Measurements from ENCODE around the gene ZNF544.
"Not testable (repeated sequence)": the region's sequence is repeated elsewhere in the genome, so short reads cannot be mapped to it uniquely, and the experiment has no call there.

The ZNF544 gene

GRCh38 chr19:58304748-58305064, 76.0 kb downstream of the ZNF544 start:
- peak overlapping the region; percentile 81 for H2AFZ ChIP-seq (ENCODE audit: low read length, unreplicated experiment)
- peaks cover 16% of the 10 kb centered on the region for H3K79me2 ChIP-seq (ENCODE audit: control insufficient read depth, insufficient read depth, low read length, unreplicated experiment)
- H3K4me3 ChIP-seq (ENCODE audit: low read depth, low read length), result peak overlapping the region; percentile 99
- peak overlapping the region; percentile 63 for H3K27ac ChIP-seq (ENCODE audit: low read depth, low read length)
- peaks cover 22% of the 10 kb centered on the region; the same call in 1 of the 2 replicates for H3K36me3 ChIP-seq (ENCODE audit: insufficient read depth, low read length)
- peaks cover 4% of the 10 kb centered on the region for H3K4me1 ChIP-seq (ENCODE audit: control insufficient read depth, insufficient read depth, low read length, unreplicated experiment)
- no peaks in the 10 kb centered on the region for H3K27me3 ChIP-seq (ENCODE audit: insufficient read depth, low read length)

- peak within 1 kb of the TSS; percentile 99 for H3K4me3 ChIP-seq (ENCODE audit: low read depth, low read length)
- peaks cover 16% of the 10 kb centered on the region for H3K79me2 ChIP-seq (ENCODE audit: control insufficient read depth, insufficient read depth, low read length, unreplicated experiment)
- H3K36me3 ChIP-seq (ENCODE audit: insufficient read depth, low read length), result peaks cover 24% of the 10 kb centered on the region; the same call in 1 of the 2 replicates
- no peaks in the 10 kb centered on the region for H3K27me3 ChIP-seq (ENCODE audit: insufficient read depth, low read length)
- peak within 1 kb of the TSS; percentile 77 for H3K27ac ChIP-seq (ENCODE audit: low read depth, low read length)
- H2AFZ ChIP-seq (ENCODE audit: low read length, unreplicated experiment), result peak within 1 kb of the TSS; percentile 81
- peaks cover 4% of the 10 kb centered on the region for H3K4me1 ChIP-seq (ENCODE audit: control insufficient read depth, insufficient read depth, low read length, unreplicated experiment)
Observed at GRCh38 chr19:58305065-58305931, 76.6 kb downstream of the ZNF544 start, which contains the start of gene ERVK3-1. Gene ERVK3-1, plus strand, starts transcription at chr19:58305377. Its CDS starts 6,792 bp downstream, at chr19:58312169.

GRCh38 chr19:58305932-58306323, 77.2 kb downstream of the ZNF544 start:
- peaks cover 24% of the 10 kb centered on the region; the same call in 1 of the 2 replicates for H3K36me3 ChIP-seq (ENCODE audit: insufficient read depth, low read length)

GRCh38 chr19:58307736-58308135, 79.0 kb downstream of the ZNF544 start:
- H3K79me2 ChIP-seq (ENCODE audit: control insufficient read depth, insufficient read depth, low read length, unreplicated experiment), result peaks cover 16% of the 10 kb centered on the region
- peaks cover 39% of the 10 kb centered on the region for H3K36me3 ChIP-seq (ENCODE audit: insufficient read depth, low read length)
- H3K27ac ChIP-seq (ENCODE audit: low read depth, low read length), result no peak overlapping the region
- H2AFZ ChIP-seq (ENCODE audit: low read length, unreplicated experiment), result no peak overlapping the region
- H3K4me1 ChIP-seq (ENCODE audit: control insufficient read depth, insufficient read depth, low read length, unreplicated experiment), result peaks cover 4% of the 10 kb centered on the region
- no peaks in the 10 kb centered on the region for H3K27me3 ChIP-seq (ENCODE audit: insufficient read depth, low read length)
- H3K4me3 ChIP-seq (ENCODE audit: low read depth, low read length), result no peak overlapping the region

More at GRCh38 chr19:58305932-58306323, 77.2 kb downstream of the ZNF544 start:
- Histone ChIP-seq H3K27me3 (ENCODE audit: insufficient read depth, low read length) (no peaks in the 10 kb centered on the region), H3K79me2 (ENCODE audit: control insufficient read depth, insufficient read depth, low read length, unreplicated experiment) (peaks cover 16% of the 10 kb centered on the region), H3K4me1 (ENCODE audit: control insufficient read depth, insufficient read depth, low read length, unreplicated experiment) (peaks cover 4% of the 10 kb centered on the region), H2AFZ (ENCODE audit: low read length, unreplicated experiment) (no peak overlapping the region), H3K27ac (ENCODE audit: low read depth, low read length) (peak overlapping the region; percentile 77), H3K4me3 (ENCODE audit: low read depth, low read length) (peak overlapping the region; percentile 99)

- H3K36me3 ChIP-seq (ENCODE audit: insufficient read depth, low read length), result peaks cover 56% of the 10 kb centered on the region
- H3K27ac ChIP-seq (ENCODE audit: low read depth, low read length); H3K27me3 ChIP-seq (ENCODE audit: insufficient read depth, low read length); H2AFZ ChIP-seq (ENCODE audit: low read length, unreplicated experiment); H3K4me1 ChIP-seq (ENCODE audit: control insufficient read depth, insufficient read depth, low read length, unreplicated experiment); H3K4me3 ChIP-seq (ENCODE audit: low read depth, low read length): not testable (repeated sequence)
- peaks cover 12% of the 10 kb centered on the region for H3K79me2 ChIP-seq (ENCODE audit: control insufficient read depth, insufficient read depth, low read length, unreplicated experiment)
Observed at GRCh38 chr19:58310685-58311084, 82.0 kb downstream of the ZNF544 start.

- Histone ChIP-seq H3K79me2 (ENCODE audit: control insufficient read depth, insufficient read depth, low read length, unreplicated experiment) (peaks cover 5% of the 10 kb centered on the region), H3K27me3 (ENCODE audit: insufficient read depth, low read length) (no peaks in the 10 kb centered on the region), H3K4me1 (ENCODE audit: control insufficient read depth, insufficient read depth, low read length, unreplicated experiment) (peaks cover 3% of the 10 kb centered on the region), H3K27ac (ENCODE audit: low read depth, low read length) (no peak overlapping the region), H2AFZ (ENCODE audit: low read length, unreplicated experiment) (no peak overlapping the region), H3K4me3 (ENCODE audit: low read depth, low read length) (no peak overlapping the region), H3K36me3 (ENCODE audit: insufficient read depth, low read length) (peaks cover 56% of the 10 kb centered on the region)
Observed at GRCh38 chr19:58311345-58311865, 82.7 kb downstream of the ZNF544 start.

All from ACC112 (cell line).